ENCODE measurements around the gene DNER.

Gene DNER

GRCh38 chr2:229417916-229418315 lies 296.4 kb downstream of the DNER start:
- POLR2A ChIA-PET = no interaction called here
- TF ChIP-seq CTCF (IDR thresholded peaks at IDR 0.05; ENCODE audit: control extremely low read depth, extremely low read depth, low read depth, missing control alignments) = no peak

GRCh38 chr2:229417176-229417575 lies 297.2 kb downstream of the DNER start:
- ChIA-PET CTCF (no interaction called here), POLR2A (no interaction called here)
- no peak for DNase-seq (ENCODE audit: extremely low spot score)
- no peak for TF ChIP-seq CTCF (IDR thresholded peaks at IDR 0.05; ENCODE audit: control extremely low read depth, extremely low read depth, low read depth, missing control alignments)

More at GRCh38 chr2:229417916-229418315, 296.4 kb downstream of the DNER start:
- CTCF ChIA-PET = no interaction called here
- no peak for DNase-seq (ENCODE audit: extremely low spot score)

DNA sequence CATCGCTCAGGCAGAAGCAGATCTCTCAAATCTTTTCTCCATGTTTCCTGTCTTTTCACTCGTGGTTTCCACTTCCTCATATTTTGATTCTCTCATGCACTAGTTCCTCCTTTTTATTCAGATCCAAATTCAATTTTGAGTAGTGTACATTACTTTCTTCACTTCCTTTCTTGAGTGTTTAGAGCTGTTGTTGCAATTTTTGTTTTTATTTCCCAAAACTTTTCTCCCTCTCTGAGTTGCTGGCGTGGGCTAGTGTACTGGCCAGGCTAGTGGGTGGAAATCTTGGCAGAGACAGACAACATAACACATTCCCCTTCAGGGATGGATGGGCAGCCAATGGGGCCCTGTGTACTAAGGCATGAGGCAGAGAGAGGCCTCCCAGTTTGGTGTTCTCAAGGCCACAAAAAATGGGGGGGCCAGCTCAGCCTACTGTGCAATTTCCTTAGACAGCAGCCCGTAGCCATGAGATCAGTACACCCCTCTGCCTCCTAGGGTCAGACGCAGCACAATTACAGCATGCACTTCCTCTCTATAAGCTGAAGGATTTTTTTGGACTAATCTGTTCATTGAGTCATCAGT lies 298.1 kb downstream of the DNER start:
- TF ChIP-seq CTCF (IDR thresholded peaks at IDR 0.05; ENCODE audit: control extremely low read depth, extremely low read depth, low read depth, missing control alignments) = no peak
- DNase-seq (ENCODE audit: extremely low spot score) = no peak
- ChIA-PET POLR2A (no interaction called here), CTCF (no interaction called here)

DNA sequence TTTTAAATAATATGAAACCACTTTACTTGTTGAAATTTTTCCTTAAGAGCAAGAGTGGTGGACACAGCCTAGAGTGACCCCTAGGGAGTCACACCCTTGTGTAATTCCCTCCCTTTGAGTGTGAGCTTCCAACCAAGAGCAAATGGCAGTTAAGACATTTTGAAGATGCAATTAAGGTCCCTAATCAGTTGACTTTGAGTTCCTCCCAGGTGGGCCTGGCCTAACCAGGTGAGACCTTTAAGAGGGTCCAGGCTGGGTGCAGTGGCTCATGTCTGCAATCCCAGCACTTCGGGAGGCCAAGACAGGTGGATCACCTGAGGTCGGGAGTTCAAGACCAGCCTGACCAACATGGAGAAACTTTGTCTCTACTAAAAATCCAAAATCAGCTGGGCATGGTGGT lies 299.7 kb downstream of the DNER start:
- ChIA-PET POLR2A (no interaction called here), CTCF (no interaction called here)
- TF ChIP-seq CTCF (IDR thresholded peaks at IDR 0.05; ENCODE audit: control extremely low read depth, extremely low read depth, low read depth, missing control alignments) = no peak
- DNase-seq (ENCODE audit: extremely low spot score) = no peak

GRCh38 chr2:229412686-229413085 lies 301.7 kb downstream of the DNER start:
- CTCF ChIA-PET = no interaction called here
- no peak for TF ChIP-seq CTCF (IDR thresholded peaks at IDR 0.05; ENCODE audit: control extremely low read depth, extremely low read depth, low read depth, missing control alignments)
- POLR2A ChIA-PET = no interaction called here
- no peak for DNase-seq (ENCODE audit: extremely low spot score)

DNA sequence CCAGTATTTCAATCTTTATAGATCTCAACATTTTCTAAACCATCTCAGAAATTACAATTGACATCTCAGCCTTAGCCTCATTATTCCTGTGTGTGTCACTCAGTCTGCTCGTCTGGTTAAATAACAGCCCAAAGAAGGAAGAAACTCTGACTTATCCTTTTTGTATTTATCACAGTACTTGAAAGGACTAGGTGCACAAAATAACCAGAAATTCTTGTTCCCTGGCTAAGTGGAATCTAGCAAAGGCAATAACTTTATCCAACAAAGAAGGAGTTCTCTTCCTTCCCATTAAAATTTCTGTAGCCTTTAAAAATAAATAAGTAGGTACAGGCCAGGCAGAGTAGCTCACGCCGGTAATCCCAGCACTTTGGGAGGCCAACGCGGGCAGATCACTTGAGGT lies 303.4 kb downstream of the DNER start:
- ChIA-PET CTCF (no interaction called here), POLR2A (no interaction called here)
- no peak for DNase-seq (ENCODE audit: extremely low spot score)
- TF ChIP-seq CTCF (IDR thresholded peaks at IDR 0.05; ENCODE audit: control extremely low read depth, extremely low read depth, low read depth, missing control alignments) = no peak

GRCh38 chr2:229410264-229410663 lies 304.1 kb downstream of the DNER start:
- DNase-seq (ENCODE audit: extremely low spot score) = no peak
- no peak for TF ChIP-seq CTCF (IDR thresholded peaks at IDR 0.05; ENCODE audit: control extremely low read depth, extremely low read depth, low read depth, missing control alignments)
- ChIA-PET POLR2A (no interaction called here), CTCF (no interaction called here)
